Fibroblast of skin of left biceps (primary cell): ENCODE data around the gene BTF3.
A peak's percentile ranks its signal among the peaks of the same experiment; 100 is the strongest.
"Not testable (repeated sequence)": the region's sequence is repeated elsewhere in the genome, so short reads cannot be mapped to it uniquely, and the experiment has no call there.

ENCODE experiments used
- DNase-seq, 2 experiments: peaks; one replicate each; pipeline ENCODE4 v3.0.0-alpha.2; 2013; ENCODE audit warnings: low read depth in 2 of 2

Gene BTF3

DNA sequence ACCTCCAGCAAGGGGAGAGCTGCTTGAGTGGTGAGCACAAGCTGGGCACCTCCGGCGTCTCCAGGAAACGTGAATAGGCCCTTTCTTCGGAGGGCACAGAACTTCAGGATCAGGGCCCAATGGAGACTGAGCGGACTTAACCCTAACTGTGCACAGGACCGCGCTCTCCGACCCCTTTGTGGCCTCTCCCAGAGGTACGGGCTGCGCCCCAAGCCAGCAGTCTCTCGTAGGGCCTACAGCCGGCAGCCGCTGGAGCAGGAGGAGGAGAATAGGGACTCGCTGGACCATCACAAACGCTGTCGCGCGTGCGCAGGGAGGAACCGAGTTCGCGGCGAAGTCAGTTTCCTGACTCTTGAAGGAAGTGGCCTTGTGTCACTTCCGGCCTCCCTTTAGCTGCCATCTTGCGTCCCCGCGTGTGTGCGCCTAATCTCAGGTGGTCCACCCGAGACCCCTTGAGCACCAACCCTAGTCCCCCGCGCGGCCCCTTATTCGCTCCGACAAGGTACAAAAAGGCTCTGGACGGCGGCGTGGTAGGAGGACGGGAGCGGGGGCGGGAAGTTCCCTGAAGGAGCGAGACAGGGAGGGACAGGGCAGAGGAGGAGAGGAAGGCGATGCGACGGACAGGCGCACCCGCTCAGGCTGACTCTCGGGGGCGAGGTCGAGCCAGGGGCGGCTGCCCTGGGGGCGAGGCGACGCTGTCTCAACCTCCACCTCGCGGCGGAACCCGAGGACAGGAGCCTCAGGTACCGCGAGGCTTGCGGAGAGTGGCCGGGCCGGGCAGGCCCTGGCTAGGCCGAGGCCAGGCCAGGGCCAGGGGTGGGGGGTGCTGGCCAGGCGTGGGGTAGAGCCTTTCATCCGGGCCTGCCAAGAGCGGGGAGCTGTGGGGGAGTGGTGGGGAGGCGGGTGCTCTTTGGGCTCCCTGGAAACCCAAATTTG, at the start of gene BTF3:
Gene BTF3 (plus strand): TSS at position 386 of the 936 bp plus-strand sequence. CDS start 226 bp downstream, at position 612.
- DNase-seq: peak; percentile 89 to 91

DNA sequence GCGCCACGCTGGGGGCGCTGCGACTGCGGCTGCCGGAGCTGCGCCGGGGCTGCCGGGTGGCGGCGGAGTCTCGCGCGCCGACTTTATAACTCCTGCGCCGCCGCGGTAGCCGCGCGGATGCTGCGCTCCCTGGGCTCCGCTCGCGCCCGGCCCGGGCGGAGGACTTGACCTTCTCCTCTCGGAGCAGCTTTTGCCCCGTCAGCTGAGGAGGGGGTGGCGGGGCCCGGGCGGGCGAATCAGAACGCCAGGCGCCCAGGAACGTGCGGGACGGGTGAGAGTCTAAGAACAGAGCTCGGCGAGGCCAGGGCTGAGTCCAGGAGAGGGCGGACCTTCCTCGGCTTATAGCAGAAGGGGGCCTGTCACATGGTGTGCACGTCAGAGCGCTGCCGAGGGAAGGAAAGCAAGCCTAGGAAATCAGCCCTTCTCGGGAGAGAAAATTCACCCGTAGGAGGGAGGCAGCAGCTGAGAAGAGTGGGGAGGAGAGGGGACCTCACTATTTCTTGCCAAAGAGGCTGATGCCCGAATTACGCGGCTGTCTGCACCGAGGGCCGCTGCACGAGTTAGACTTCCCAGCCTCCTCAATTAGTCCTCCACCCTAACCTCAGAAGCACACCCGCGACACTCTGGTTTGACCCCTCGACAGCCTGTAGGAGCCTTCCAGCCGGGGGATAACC, 49.6 kb upstream of the BTF3 start, which contains the start of gene FOXD1:
Gene FOXD1 (minus strand): TSS at position 315 of the 674 bp plus-strand sequence. CDS start 415 bp downstream, outside the sequence.
- peak; percentile 96 to 97 for DNase-seq

DNA sequence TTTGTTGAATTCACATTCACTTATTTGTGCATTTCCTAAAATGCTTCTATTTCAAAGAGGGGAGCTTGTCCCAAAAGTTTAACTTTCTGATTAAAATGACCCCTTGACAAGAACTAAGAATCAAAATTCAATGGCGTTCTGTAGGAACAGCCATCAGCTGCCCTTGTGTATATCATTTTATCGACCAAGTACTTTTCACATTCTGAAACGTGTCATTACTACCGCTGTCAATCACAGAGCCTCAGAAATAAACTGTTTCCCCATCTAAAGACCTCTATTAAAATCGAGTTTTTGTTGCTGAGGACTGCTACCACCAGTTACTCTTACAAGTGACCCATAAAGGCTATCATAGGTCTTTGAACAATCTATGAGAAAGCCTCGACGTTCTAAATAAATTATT, 48.1 kb upstream of the BTF3 start:
- DNase-seq: no peak

DNA sequence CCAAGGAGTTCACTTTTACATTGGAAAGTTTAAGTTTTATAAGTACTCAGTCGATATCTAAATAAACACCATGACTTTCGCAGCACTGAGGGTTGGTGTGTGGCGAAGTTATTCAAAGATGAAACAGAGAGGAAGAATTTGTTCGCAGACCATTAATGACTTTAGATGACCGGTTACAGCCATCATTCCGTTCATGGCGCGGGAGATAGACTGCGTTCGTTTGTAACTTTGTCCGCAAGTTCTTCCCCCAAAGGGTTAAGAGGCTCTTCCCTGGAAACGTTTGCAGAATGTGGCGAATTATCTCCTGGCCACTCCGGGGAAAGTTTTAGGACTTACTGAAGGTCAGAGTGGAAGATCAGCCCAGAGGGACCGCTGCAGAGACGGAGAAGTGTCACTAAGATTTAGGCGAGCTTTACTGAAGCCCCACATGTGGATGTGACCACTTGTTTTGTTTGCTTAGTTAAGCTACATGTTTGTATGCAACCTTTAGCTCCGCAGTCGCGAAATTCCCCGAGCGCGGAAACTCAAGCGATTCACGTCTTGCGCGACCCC, 47.5 kb upstream of the BTF3 start:
- DNase-seq: no peak

DNA sequence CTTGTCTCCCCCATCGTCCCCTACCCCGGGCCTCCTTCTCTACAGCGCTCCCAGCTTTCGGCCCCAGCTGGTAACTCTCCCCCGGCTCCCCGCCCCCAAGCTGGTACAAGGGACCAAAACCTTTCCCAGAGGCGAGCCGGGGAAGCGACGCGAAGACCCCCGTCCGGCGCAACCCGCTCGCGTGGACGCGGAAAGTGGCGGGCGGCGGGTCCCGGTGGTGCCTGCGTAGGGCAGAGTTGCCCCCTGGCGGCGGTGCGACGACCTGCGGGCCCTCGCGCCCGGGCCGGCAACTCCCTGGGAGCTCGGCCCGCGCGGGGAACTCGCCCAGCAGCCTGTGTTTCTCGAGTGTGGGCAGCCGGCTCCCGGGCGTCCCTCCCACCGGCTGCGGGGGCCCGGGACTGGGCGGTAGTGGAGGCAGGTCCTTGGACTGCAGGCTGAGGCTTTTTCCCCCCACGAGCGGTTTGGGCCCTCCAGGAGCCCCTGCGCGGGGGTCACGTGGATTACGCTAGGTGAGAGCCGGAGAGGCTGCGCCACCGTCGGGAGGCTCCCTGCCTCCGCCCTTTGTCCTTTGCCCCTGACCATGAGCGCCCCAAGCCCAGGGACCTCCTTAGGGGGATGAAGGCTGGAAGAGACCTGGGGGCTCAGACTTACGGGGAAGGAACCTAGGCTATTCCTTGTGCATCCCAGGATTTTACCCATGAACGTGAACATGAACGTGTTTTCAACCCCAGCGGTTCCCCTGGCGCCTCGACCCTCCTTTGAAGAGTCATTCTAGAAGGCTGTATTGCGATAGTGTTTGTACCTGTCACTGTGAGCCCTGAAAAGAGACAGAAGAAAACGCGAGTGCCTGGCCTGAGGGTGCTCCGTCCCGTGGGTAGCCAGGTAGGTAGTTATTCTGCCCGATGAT, 46.8 kb upstream of the BTF3 start:
- DNase-seq: no peak

DNA sequence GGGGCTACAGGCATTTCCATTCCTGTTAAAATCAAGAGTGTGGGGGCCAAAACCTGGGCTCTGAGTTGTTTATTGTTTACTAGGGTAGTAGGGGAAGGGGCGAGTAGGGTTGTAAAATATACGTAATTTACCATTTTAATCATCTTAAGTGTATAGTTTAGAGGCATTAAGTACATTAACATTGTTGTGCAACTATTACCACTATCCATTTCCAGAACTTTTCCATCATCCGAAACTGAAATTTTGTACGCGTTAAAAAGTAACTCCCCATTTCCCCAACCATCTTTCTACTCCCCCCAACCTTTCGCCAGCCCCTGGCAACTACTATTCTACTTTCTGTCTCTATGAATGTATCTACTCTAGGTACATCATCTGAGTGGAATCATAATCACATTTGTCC, 46.0 kb upstream of the BTF3 start:
- DNase-seq: no peak

DNA sequence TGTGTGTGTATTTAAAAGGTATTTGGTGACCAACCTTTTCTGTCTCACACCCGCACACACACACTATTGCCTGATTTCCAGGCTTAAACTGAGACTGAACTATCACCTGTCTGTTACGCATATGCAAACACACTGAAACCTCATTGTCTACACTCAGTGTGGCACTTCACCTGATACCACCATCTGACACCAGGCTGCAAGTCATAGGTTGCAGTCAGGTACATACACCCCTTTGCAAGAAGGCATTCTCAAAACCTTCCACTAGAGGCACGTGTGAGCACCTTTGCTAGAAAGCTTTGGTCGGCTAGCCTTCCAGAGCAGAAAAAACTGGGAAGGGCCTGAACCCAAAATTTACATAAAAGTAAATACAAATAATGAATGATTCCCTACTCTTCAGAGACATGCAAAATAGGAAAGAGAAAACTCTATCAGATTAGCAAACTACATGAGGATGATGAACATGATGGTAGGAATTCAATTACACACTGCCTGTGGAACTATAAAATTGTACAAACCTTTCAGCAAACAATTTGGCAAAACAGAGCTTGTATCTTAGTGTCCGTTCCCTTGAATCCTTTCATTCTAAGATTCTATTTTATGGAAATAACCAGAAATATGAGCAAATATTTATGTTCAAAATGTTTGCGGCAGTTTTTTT, 43.7 kb upstream of the BTF3 start:
- DNase-seq: no peak

DNA sequence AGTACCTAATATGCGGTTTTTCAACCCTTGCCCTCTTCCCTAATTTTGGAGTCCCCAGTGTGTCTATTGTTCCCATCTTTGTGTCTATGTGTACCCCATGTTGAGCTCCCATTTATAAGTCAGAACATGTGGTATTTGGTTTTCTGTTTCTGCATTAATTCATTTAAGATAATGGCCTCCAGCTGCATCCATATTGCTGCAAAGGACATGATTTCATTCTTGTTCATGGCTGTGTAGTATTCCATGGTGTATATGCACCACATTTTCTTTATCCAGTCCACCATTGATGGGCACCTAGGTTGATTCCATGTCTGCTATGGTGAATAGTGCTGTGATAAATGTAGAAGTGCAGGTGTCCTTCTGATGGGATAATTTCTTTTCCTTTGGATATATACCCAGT, 41.8 kb upstream of the BTF3 start:
- DNase-seq: not testable (repeated sequence)

DNA sequence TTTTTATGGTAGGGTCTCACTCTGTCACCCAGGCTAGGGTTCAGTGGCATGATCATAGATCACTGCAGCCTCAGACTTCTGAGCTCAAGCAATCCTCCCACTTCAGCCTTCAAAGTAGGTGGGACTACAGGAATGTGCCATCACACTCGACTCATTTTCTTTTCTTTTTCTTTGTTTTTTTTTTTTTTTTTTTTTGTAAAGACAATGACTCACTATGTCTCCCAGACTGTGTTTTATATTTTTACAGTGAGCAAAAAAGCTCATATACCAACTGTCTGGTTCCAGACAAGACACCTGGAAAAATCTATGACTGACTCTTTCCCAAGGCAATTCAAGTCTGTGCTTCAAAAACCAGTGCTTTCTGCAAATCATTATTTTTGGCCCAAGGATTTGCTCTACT, 38.9 kb upstream of the BTF3 start:
- no peak for DNase-seq

DNA sequence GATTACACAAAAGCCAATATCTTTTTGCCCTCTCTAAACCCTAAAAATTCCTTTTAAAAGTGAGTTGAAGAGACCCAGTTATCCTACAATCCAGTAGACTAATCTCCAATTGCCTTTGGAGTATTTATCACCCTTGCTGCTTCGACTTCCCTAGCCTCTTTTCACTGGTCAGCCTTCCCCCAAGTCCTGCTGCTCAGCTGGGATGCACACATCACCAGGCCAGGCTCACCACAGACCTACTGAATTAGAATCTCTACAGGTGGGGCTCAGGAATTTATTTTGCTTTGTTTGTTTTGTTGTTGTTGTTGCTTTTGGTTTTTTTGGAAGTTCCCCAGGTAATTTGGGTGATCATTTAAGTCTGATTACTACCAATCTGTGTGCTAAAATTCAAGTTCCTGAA, 38.1 kb upstream of the BTF3 start:
- DNase-seq: no peak

DNA sequence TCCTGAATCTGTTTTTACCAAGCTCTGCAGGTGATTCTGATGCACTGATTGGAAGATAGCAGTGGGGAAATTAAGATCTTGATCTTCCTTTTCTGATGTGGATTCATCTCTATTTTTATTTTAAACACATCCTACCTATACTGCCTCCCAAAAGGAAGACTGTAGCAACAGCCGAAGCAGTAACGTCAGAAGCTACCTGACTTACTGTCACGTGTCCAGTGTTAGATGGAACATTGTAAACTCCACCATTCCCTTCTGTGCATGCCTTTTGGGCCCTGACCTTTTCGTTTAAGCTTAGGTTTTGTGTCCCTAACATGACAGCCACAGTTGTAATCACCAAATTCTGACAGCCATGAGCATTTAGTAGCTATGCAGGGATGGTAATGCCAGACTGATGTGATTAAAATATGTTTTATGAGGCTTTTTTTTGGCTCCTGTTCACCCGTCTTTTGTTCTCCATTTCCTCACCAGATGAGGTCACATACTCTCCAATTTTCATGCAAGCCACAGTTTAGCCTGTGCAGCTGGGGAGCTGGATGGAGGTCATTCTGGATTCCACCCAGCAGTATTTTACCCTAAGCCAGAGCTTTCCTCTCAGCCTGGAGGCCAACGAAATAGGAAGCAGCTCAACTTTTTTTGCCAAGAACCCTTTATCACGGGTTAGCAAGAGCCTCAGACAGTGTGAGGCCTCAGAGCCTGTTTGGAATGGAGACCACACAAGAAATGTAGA, 34.1 kb upstream of the BTF3 start:
- DNase-seq: no peak

DNA sequence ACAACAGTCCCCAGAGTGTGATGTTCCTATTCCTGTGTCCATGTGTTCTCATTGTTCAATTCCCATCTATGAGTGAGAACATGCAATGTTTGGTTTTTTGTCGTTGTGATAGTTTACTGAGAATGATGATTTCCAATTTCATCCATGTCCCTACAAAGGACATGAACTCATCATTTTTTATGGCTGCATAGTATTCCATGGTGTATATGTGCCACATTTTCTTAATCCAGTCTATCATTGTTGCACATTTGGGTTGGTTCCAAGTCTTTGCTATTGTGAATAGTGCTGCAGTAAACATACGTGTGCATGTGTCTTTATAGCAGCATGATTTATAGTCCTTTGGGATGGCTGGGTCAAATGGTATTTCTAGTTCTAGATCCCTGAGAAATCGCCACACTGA, 29.6 kb upstream of the BTF3 start:
- not testable (repeated sequence) for DNase-seq

DNA sequence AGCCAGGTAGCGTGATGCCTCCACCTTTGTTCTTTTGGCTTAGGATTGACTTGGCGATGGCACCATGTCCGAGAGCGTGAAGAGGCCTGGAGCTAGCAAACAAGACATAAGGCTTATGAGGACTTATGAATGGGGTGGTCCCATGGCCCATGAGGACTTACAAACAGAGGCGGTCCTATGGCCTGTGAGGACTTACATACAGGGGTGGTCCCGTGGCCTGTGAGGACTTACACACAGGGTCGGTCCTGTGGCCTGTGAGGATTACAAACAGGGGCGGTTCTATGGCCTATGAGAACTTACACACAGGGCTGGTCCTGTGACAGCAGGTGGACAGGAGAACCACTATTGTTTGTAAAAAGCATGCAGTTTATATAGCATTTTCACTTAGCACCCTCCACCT, 28.4 kb upstream of the BTF3 start:
- DNase-seq: no peak

DNA sequence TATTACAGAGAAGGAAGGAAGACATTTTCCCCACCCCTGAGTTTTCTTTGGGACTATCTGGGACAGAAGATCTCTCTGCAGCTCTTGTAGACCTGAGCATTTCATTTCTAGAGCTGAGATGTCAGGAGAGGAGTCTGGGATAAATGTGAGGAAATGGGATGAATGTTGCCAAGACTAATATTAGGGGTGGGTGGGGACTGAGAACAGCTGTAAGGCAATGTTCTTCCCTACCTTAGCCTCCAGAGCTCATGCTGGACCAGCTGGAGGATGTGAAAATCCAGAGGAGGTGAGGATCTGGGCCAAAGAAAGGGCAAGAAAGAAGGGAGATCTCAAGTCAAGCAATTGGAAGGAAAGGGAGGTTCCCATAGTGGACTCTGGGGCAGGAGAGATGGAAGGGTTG, 26.6 kb upstream of the BTF3 start:
- no peak for DNase-seq

DNA sequence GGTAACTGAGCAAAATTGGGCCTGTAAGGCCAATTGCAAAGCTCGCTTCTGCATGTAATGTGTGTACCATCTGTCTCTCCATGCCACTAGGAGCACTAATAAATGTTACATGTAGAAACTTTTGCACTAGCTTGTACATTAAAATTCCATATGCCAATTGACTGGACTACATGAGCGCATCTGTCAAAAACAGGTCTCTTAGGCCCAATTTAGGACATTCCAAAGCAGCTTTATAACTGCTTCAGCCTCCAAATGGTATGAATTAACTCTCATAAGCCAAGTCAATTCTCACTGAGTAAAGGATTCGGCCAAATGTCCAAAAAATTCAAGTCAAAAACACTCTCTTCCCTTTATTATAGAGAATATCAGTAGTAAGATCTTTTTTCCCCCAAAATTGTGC, 26.1 kb upstream of the BTF3 start:
- no peak for DNase-seq

DNA sequence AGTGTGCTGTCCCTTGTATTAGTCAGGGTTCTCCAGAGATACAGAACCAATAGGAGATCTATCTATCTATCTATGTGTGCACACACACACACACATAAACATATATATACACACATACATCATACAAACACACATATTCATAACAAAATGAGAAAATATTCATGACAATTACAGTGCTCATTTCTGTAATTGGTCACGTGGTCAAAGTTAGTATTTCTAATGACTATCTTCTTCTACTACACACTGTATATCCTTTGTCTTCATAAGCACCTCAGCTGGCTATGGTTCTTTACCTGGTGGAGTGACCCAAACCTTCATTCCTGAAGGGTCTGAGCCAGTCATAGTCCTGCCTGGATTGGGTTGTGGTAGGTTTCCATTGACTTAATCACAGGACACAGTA, 17.7 kb upstream of the BTF3 start:
- no peak for DNase-seq

DNA sequence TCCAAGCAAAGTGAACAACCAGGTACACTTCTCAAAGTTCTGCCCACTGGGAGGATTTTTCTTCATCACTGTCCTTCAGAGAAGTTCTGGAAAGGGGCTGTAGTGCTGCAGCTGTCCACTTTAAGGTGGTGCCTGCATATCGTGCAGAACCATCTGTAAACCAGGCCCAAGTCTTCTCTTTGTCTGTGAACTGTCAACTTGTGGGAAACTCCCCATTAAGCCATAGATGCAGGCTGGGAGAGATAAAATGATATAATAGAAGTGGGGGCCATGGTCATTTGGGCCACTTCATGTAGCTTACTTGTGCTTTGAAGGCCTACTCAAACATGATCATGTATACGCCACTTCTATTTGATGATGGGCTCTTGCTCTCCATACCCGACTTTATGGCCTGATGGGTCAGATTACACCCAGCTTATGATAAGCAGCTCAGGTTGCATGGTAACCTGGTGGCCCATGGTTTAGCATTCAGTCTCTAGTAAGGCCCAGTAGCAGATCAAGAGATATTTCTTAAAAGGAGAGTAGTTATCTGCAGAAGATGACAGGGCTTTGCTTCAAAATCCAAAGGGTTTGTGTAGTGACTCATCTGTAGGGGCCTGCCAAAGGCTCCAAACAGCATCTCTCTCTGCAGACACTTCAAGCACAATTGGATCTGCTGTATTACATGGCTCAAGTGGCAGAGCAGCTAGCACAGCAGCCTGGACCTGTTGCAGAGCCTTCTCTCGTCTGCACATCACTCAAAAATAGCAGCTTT, 15.7 kb upstream of the BTF3 start:
- DNase-seq: peak in 1 of 2 experiments; percentile 23

DNA sequence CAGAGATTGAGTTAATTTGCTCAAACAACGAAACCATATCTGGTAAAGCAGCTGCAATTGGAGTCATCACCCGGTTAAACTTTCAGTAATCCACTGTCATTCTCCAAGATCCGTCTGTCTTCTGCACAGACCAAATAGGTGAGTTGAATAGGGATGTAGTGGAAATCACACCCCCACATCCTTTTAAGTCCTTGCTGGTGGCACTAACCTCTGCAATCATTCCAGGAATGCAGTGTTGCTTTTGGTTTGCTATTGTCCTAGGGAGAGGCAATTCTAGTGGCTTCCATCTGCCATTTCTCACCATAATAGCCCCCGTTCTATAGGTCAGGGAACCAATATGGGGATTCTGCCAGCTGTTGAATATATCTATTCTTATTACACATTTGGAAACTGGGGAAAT, 14.6 kb upstream of the BTF3 start:
- DNase-seq: no peak

DNA sequence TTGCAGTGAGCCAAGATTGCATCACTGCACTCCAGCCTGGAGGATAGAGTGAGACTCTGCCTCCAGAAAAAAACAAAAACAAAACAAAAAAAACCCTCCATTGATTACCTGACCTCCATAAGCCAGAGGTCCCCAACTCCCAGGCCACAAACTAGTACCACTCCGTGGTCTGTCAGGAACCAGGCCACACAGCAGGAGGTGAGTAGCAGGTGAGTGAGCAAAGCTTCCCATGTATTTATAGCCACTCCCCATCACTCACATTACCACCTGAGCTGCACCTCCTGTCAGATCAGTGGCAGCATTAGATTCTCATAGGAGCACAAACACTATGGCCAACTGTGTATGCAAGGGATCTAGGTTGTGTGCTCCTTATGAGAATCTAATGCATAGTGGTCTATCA, 13.7 kb upstream of the BTF3 start:
- DNase-seq: no peak

DNA sequence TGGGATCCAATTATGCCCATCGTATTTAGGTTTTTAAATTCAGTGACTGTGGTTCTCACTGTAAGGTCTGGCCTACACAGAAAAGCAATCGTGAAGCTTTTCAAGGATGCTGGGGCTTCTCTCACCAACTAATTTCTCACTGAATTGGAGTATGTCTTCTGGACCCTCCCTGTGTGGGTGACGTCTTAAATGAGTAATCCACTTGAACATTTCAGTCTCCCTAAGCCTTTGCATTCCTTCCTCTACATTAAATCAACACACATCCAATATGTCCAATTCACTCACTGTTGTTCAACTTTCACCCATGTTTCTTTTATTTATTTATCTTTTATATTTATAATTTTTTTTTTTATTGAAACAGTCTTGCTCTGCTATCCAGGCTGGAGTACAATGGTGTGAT, 12.5 kb upstream of the BTF3 start:
- no peak for DNase-seq
